ENCODE measurements around the gene HYCC1.

- no peak for TF ChIP-seq CTCF (conservative IDR thresholded peaks at IDR 0.05)
- TF ChIP-seq EZH2 (IDR thresholded peaks at IDR 0.05; ENCODE audit: low read depth) = no peak
Observed at GRCh38 chr7:23012186-23012585, 1.7 kb downstream of the HYCC1 start.

Measured in PC-9 (cell line).